ENCODE results near the gene KRT20. TPM values are rescaled to one million over a fixed set of nuclear protein-coding genes. Genes with fewer than 3 reads are reported as not detected.
A peak's percentile ranks its signal among the peaks of the same experiment; 100 is the strongest.

The KRT20 gene
- total RNA-seq, 1 experiment from 2014 or later, result 1.5 TPM

GRCh38 chr17:40901981-40902474 is 17.0 kb upstream of the KRT20 start (continued):
- TF ChIP-seq ZNF274 (IDR thresholded peaks at IDR 0.05; ENCODE audit: low read depth, low read length) (no peak), POLR2A (IDR thresholded peaks at IDR 0.05; ENCODE audit: borderline replicate concordance, extremely low read depth, insufficient read depth, insufficient read length) (no peak), SP1 (IDR thresholded peaks at IDR 0.05; ENCODE audit: low read depth) (peak; percentile 70), EZH2 (IDR thresholded peaks at IDR 0.05) (no peak), SRF (IDR thresholded peaks at IDR 0.05; ENCODE audit: low read depth) (no peak), CEBPB (IDR thresholded peaks at IDR 0.05; ENCODE audit: low read depth) (peak; percentile 90), YY1 (IDR thresholded peaks at IDR 0.05; ENCODE audit: extremely low read depth, insufficient replicate concordance, low read depth, low read length) (no peak), JUND (IDR thresholded peaks at IDR 0.05) (peak; percentile 69), CBX3 (IDR thresholded peaks at IDR 0.05; ENCODE audit: low read depth) (peak; percentile 23; the same call in 1 of the 2 replicates), ATF3 (IDR thresholded peaks at IDR 0.05) (no peak), ZBTB33 (IDR thresholded peaks at IDR 0.05; ENCODE audit: extremely low read depth, insufficient replicate concordance, low read length) (no peak), RAD21 (IDR thresholded peaks at IDR 0.05; ENCODE audit: low read depth) (no peak; the same call in 1 of the 2 replicates), TCF7L2 (IDR thresholded peaks at IDR 0.05; ENCODE audit: borderline replicate concordance, extremely low read depth, insufficient read depth, insufficient read length) (peak; percentile 8), ZFX (IDR thresholded peaks at IDR 0.05) (no peak), SIN3A (IDR thresholded peaks at IDR 0.05; ENCODE audit: low read depth) (no peak)

All from HCT116 (cell line).